ENCODE results near the gene TSPEAR. TPM values are rescaled to one million over a fixed set of nuclear protein-coding genes. Genes with fewer than 3 reads are reported as not detected.

The TSPEAR gene
- total and polyA plus RNA-seq, 2 of the 13 experiments (the other 11 are each of a cell fraction or from before 2014, with no cell fraction given) = 0.07 to 0.32 TPM

DNA sequence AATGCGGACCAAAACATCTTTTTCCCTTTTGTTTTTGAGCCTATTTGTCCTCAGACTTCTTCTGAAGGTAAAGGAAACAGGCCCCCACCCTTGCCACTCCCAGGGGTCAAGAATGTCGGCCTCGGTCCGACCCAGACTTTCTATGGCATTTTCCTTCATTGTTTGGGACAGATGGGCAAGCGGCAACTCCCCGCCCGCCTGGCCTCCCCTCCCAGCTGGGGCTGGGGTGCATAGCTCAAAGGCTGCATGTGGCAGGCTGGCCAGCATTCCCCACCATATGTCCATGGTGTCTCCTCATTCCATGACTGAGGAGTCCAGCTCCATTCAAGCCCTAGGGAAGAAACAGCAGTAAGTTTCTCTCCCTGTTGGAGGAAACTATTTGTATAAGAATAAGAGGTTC, 29.4 kb upstream of the TSPEAR start:
- POLR2A ChIA-PET = no interaction called here
- no peak overlapping the region for H2AFZ ChIP-seq (ENCODE audit: low read length)
- ATAC-seq (no peak), DNase-seq (ENCODE audit: low spot score) (no peak), FAIRE-seq (no peak)
- no peaks in the 10 kb centered on the region for H3K79me2 ChIP-seq (ENCODE audit: insufficient read depth, low read length)
- in situ Hi-C loops (cut with HindIII; ENCODE audit: extremely low pct_ligation_motif_present, low pct_unique_long_range_greater_than_20kb) = no loop called here
- intact Hi-C loops (cut with micrococcal nuclease; ENCODE audit: unreplicated experiment) = loop anchor here (5.0 kb wide), 1 partner anchor 228 kb away; no protein-coding TSS in a partner anchor
- H3K9ac ChIP-seq (ENCODE audit: insufficient read depth, low read depth, low read length) = no peak overlapping the region
- WGBS (ENCODE audit: low lambda C conversion rate) = 9% methylated on average over 7 of the region's 7 CpGs
- no peaks in the 10 kb centered on the region for H3K36me3 ChIP-seq (replicated peaks in 1 of 2; ENCODE audit: control insufficient read depth in 1 of 2, insufficient read depth in 2 of 2, low read length in 2 of 2)
- no TSS peak for BruUV-seq (replicated peaks)
- TF ChIP-seq ZNF660 (CRISPR knock-in tag; IDR thresholded peaks at IDR 0.05; ENCODE audit: borderline replicate concordance, low read depth) (no peak), ZNF501 (CRISPR knock-in tag; IDR thresholded peaks at IDR 0.05) (no peak), ZNF18 (CRISPR knock-in tag; IDR thresholded peaks at IDR 0.05; ENCODE audit: insufficient replicate concordance) (no peak), RFX1 (IDR thresholded peaks at IDR 0.05) (no peak)
- no peak overlapping the region for H3K27ac ChIP-seq (ENCODE audit: extremely low read length, insufficient read depth, low read length)
- peaks cover 3 to 12% of the 10 kb centered on the region in 2 experiments; a peak in 4 of 5 replicates for H3K27me3 ChIP-seq (ENCODE audit: control insufficient read depth in 1 of 2, insufficient read depth in 2 of 2, low read length in 2 of 2)
- no peaks in the 10 kb centered on the region for H3K9me3 ChIP-seq (ENCODE audit: low read length)
- H3K4me1 ChIP-seq (ENCODE audit: insufficient read depth, low read length) = peaks cover 15% of the 10 kb centered on the region
- CTCF ChIA-PET (ENCODE audit: low intra/inter-chr PET ratio, low total read pairs) = no interaction called here
- no peak overlapping the region for H3K4me2 ChIP-seq (ENCODE audit: low read depth, low read length)
- no peaks in the 10 kb centered on the region for H4K20me1 ChIP-seq (ENCODE audit: insufficient read depth, low read length)
- no peak overlapping the region for H3K4me3 ChIP-seq (replicated peaks in 1 of 3; ENCODE audit: insufficient read depth in 1 of 3, low read depth in 2 of 3, low read length in 3 of 3)

GRCh38 chr21:44739316-44739715, 27.9 kb upstream of the TSPEAR start:
- Histone ChIP-seq H3K4me3 (replicated peaks in 1 of 3; ENCODE audit: insufficient read depth in 1 of 3, low read depth in 2 of 3, low read length in 3 of 3) (no peak overlapping the region), H4K20me1 (ENCODE audit: insufficient read depth, low read length) (no peaks in the 10 kb centered on the region), H3K27ac (ENCODE audit: extremely low read length, insufficient read depth, low read length) (no peak overlapping the region), H3K79me2 (ENCODE audit: insufficient read depth, low read length) (no peaks in the 10 kb centered on the region), H3K36me3 (replicated peaks in 1 of 2; ENCODE audit: control insufficient read depth in 1 of 2, insufficient read depth in 2 of 2, low read length in 2 of 2) (no peaks in the 10 kb centered on the region), H3K9ac (ENCODE audit: insufficient read depth, low read depth, low read length) (no peak overlapping the region), H3K27me3 (ENCODE audit: control insufficient read depth in 1 of 2, insufficient read depth in 2 of 2, low read length in 2 of 2) (peaks cover 5 to 14% of the 10 kb centered on the region in 2 experiments), H3K4me2 (ENCODE audit: low read depth, low read length) (no peak overlapping the region), H3K9me3 (ENCODE audit: low read length) (no peaks in the 10 kb centered on the region), H3K4me1 (ENCODE audit: insufficient read depth, low read length) (peaks cover 29% of the 10 kb centered on the region), H2AFZ (ENCODE audit: low read length) (no peak overlapping the region)
- ATAC-seq (no peak), FAIRE-seq (no peak), DNase-seq (ENCODE audit: low spot score) (no peak)
- no TSS peak for BruUV-seq (replicated peaks)
- in situ Hi-C loops (cut with HindIII; ENCODE audit: extremely low pct_ligation_motif_present, low pct_unique_long_range_greater_than_20kb) (loop anchor here (5.0 kb wide), 1 partner anchor 232 kb away; no protein-coding TSS in a partner anchor), intact Hi-C loops (cut with micrococcal nuclease; ENCODE audit: unreplicated experiment) (loop anchor here (5.0 kb wide), 1 partner anchor 37 kb away; no protein-coding TSS in a partner anchor)
- CTCF ChIA-PET (ENCODE audit: low intra/inter-chr PET ratio, low total read pairs) = no interaction called here
- POLR2A ChIA-PET = no interaction called here
- TF ChIP-seq FOXO1 (CRISPR knock-in tag; IDR thresholded peaks at IDR 0.05) = no peak
- TF ChIP-seq, protein P1, sequence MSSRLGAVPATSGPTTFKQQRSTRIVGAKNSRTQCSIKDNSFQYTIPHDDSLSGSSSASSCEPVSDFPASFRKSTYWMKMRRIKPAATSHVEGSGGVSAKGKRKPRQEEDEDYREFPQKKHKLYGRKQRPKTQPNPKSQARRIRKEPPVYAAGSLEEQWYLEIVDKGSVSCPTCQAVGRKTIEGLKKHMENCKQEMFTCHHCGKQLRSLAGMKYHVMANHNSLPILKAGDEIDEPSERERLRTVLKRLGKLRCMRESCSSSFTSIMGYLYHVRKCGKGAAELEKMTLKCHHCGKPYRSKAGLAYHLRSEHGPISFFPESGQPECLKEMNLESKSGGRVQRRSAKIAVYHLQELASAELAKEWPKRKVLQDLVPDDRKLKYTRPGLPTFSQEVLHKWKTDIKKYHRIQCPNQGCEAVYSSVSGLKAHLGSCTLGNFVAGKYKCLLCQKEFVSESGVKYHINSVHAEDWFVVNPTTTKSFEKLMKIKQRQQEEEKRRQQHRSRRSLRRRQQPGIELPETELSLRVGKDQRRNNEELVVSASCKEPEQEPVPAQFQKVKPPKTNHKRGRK (CRISPR knock-in tag; IDR thresholded peaks at IDR 0.05) = no peak
- no peak for TF ChIP-seq NFE2L2 (IDR thresholded peaks at IDR 0.05; ENCODE audit: low read length)
- no peak for TF ChIP-seq BORCS8-MEF2B (CRISPR knock-in tag; IDR thresholded peaks at IDR 0.05)
- no peak for TF ChIP-seq ZNF296 (CRISPR knock-in tag; conservative IDR thresholded peaks at IDR 0.05)
- TF ChIP-seq GLI4 (CRISPR knock-in tag; IDR thresholded peaks at IDR 0.05; ENCODE audit: borderline replicate concordance) = no peak
- no peak for TF ChIP-seq CCAR2 (optimal IDR thresholded peaks at IDR 0.05; ENCODE audit: low read depth, low read length)
- TF ChIP-seq GZF1 (CRISPR knock-in tag; IDR thresholded peaks at IDR 0.05) = no peak
- no peak for TF ChIP-seq REL (CRISPR knock-in tag; conservative IDR thresholded peaks at IDR 0.05)
- TF ChIP-seq TOE1 (CRISPR knock-in tag; IDR thresholded peaks at IDR 0.05) = no peak
- TF ChIP-seq ARHGAP35 (CRISPR knock-in tag; IDR thresholded peaks at IDR 0.05; ENCODE audit: borderline replicate concordance) = no peak
- WGBS (ENCODE audit: low lambda C conversion rate) = 56% methylated on average over 1 of the region's 1 CpG
